ENCODE data around the gene IMPA2.

The IMPA2 gene

GRCh38 chr18:11992096-11992790 is 10.9 kb downstream of the IMPA2 start:
- no peak for DNase-seq (ENCODE audit: extremely low read depth, low read depth)
- TF ChIP-seq CTCF (IDR thresholded peaks at IDR 0.05; ENCODE audit: low read depth, low read length): no peak

DNA sequence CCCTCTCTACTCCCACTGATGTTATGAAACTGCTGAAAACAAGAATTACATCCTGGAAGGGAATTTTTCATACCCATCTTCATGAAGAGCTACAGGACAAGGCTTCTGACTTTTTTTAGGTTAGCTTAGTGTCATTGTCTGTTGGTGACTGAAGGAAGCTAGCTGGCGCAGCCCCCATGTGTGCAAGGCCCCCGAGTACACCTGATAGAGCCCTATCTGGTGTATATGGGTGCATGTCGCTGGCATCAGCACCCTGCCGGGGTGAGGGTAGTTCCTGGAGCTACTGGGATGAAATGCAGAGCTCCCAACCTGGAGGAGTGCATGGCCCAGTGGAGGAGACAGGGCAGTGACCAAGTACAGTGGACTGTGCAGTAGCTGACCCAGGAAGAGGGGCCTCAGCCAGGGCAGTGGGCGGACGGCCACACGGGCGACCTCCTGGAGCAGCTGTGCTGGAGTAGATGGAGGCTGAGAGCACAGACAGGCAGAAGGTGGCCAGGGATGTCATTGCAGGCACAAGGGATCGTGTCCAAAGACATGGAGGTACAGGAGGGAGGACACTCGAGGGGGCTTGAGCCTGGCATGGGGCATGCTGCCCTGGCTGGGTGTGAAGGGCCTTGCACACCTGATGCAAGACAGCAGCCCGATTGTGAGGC is 12.1 kb downstream of the IMPA2 start:
- TF ChIP-seq CTCF (IDR thresholded peaks at IDR 0.05; ENCODE audit: low read depth, low read length): no peak
- DNase-seq (ENCODE audit: extremely low read depth, low read depth): no peak

- peak; percentile 15 for DNase-seq (ENCODE audit: extremely low read depth, low read depth)
- TF ChIP-seq CTCF (IDR thresholded peaks at IDR 0.05; ENCODE audit: low read depth, low read length): no peak
These were observed 13.0 kb downstream of the IMPA2 start for GRCh38 chr18:11994336-11994702.

DNA sequence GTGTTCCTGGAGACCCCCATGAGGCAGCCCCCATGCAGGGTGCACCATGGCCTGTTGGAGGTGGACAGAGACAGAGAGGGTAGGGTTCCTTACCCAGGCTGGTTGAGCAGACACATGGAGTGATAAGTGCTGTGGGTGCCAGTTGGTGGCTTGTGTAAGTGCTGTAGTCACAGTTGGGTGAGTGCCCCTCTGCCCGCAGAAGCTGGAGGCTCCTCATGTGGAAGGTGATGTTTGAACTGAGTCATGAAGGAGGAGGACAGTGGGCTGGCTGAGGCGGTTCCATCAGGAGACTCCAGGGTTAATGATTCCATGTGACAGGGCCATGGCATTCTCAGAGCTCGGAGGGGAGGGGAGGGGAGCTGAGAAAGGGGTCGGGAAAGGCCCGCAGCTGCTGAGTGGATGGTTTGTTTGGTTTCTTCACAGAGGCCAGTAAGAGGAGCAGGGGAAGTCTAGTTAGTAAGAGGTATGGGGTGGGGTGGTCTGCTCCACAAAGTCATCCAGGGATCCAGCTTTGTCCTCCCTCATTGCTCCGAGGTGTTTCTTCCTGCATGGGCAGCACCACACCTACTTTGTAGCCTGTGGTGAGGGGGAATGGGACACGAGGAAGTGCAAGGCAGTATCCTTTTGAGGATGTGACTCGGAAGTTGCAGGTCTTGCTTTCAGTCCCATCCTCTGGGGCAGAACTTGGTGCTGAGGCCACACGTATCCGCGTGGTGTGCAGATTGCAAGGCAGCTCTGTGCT is 13.6 kb downstream of the IMPA2 start:
- DNase-seq (ENCODE audit: extremely low read depth, low read depth): no peak

GRCh38 chr18:11995445-11996189 is 14.3 kb downstream of the IMPA2 start:
- TF ChIP-seq CTCF (IDR thresholded peaks at IDR 0.05; ENCODE audit: low read depth, low read length): peak; percentile 96
- DNase-seq (ENCODE audit: extremely low read depth, low read depth): peak; percentile 42

More for the DNA sequence above, 13.6 kb downstream of the IMPA2 start:
- TF ChIP-seq CTCF (IDR thresholded peaks at IDR 0.05; ENCODE audit: low read depth, low read length): no peak

DNA sequence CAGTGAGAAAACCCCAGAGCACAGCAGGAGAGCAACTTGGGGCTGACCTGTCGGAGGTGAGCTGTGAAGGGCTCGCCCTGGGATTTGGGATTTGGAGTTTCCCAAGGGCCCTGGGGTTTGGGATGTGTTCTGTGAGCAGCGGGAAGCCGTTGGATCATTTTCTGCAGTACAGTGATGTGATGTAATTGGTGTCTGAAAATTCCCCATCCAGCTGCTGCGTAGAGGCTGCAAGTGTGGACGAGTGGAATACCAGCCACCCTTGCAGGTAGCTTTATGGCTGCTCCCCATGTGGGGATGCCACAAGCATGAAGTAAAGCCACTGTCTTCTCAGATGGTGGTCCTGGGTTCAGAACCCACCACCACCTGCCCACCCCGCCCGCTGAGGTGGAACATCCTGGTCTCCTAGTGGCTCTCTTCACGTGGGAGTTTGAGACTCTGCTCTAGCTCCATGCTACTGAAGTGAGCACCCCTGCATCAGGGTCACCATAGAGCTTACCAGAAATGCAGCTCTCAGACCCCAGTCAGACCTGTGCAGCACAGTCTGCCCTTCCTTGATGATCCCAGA is 15.0 kb downstream of the IMPA2 start:
- no peak for DNase-seq (ENCODE audit: extremely low read depth, low read depth)
- no peak for TF ChIP-seq CTCF (IDR thresholded peaks at IDR 0.05; ENCODE audit: low read depth, low read length)
